Caco-2 (cell line): ENCODE results near the gene PACS2. TPM values are rescaled to one million over a fixed set of nuclear protein-coding genes. Genes with fewer than 3 reads are reported as not detected.
A peak's percentile ranks its signal among the peaks of the same experiment; 100 is the strongest.

ENCODE experiments used
- BruUV-seq: library from RNA; stranded (reverse); fragments of 400-500 nt; replicated peaks from 2 replicates; lab custom pipeline; 2021; lab: Mats Ljungman, UMichigan
- CTCF ChIA-PET: fragments of 300-600 bp; sonication (Branson Sonifier 250); formaldehyde crosslinking; loops from one replicate; lab custom pipeline; 2022; ENCODE audit warnings: antibody characterized with exemption; lab: Charles Lee
- POLR2A ChIA-PET: fragments of 300-600 bp; sonication (Branson Sonifier 250); formaldehyde crosslinking; loops from one replicate; lab custom pipeline; 2022; ENCODE audit warnings: antibody characterized with exemption; lab: Charles Lee
- DNase-seq, 2 experiments: peaks; one replicate each; pipeline versions ENCODE4 v3.0.0 to v3.0.0-alpha.2; 2020 to 2022
- H3K27me3 ChIP-seq: replicated peaks from 2 replicates; pipeline ENCODE4 v1.6.0; 2011; ENCODE audit warnings: low read length; ENCODE audit not compliant: control insufficient read depth, insufficient read depth
- H3K36me3 ChIP-seq: 2 replicates; pipeline ENCODE4 v1.5.1; 2011; ENCODE audit warnings: low read length; ENCODE audit not compliant: control insufficient read depth, insufficient read depth
- H3K4me1 ChIP-seq: fragments of 250-450 bp; sonication (Bioruptor Pico); 2 replicates; pipeline ENCODE4 v1.5.1; 2020; ENCODE audit warnings: mild to moderate bottlenecking
- H3K4me3 ChIP-seq: 2 replicates; pipeline ENCODE4 v1.5.1; 2011; ENCODE audit warnings: low read depth, mild to moderate bottlenecking, control low read depth, low read length
- H3K9me3 ChIP-seq: fragments of 250-450 bp; sonication (Bioruptor Pico); 2 replicates; pipeline ENCODE4 v1.5.1; 2020; ENCODE audit warnings: mild to moderate bottlenecking, moderate library complexity
- H3K27ac Mint-ChIP-seq: one replicate; pipeline ENCODE4 v1.8.0; 2022; ENCODE audit warnings: mixed read lengths; ENCODE audit not compliant: unreplicated experiment
- H3K27me3 Mint-ChIP-seq: one replicate; pipeline ENCODE4 v1.8.0; 2022; ENCODE audit warnings: mixed read lengths; ENCODE audit not compliant: insufficient read depth, unreplicated experiment
- H3K36me3 Mint-ChIP-seq: one replicate; pipeline ENCODE4 v1.8.0; 2022; ENCODE audit warnings: mild to moderate bottlenecking, mixed read lengths; ENCODE audit not compliant: insufficient read depth, unreplicated experiment
- H3K4me1 Mint-ChIP-seq: one replicate; pipeline ENCODE4 v1.8.0; 2022; ENCODE audit warnings: low read depth, mixed read lengths; ENCODE audit not compliant: unreplicated experiment
- H3K4me3 Mint-ChIP-seq: one replicate; pipeline ENCODE4 v1.8.0; 2022; ENCODE audit warnings: mild to moderate bottlenecking, moderate library complexity, mixed read lengths; ENCODE audit not compliant: unreplicated experiment
- H3K9me3 Mint-ChIP-seq: one replicate; pipeline ENCODE4 v1.8.0; 2022; ENCODE audit warnings: mixed read lengths; ENCODE audit not compliant: unreplicated experiment
- CTCF ChIP-seq, 2 experiments: fragments of 200-600 bp in 1 of 2; IDR thresholded peaks; 1 replicate in 1 of 2; 2 replicates in 1 of 2; pipeline versions ENCODE4 v1.5.1 to v1.8.0; 2011 to 2022; ENCODE audit warnings: antibody characterized with exemption in 1 of 2, control low read depth in 1 of 2, inconsistent platforms in 1 of 2, low read depth in 1 of 2, low read length in 1 of 2, mild to moderate bottlenecking in 1 of 2, moderate library complexity in 1 of 2; ENCODE audit not compliant: insufficient read depth in 1 of 2, severe bottlenecking in 1 of 2, unreplicated experiment in 1 of 2
- intact Hi-C: fragments of 100-400 bp; cut with micrococcal nuclease; formaldehyde crosslinking; loops from one replicate; pipeline ENCODE4 v1.10.0; 2022; ENCODE audit not compliant: unreplicated experiment
- total RNA-seq: library from RNA; stranded (reverse); gene quantifications from 2 replicates; pipeline ENCODE4 v1.2.3, GENCODE V29; 2022

PACS2 gene
- total RNA-seq, 1 experiment from 2014 or later: 58.1 TPM

DNA sequence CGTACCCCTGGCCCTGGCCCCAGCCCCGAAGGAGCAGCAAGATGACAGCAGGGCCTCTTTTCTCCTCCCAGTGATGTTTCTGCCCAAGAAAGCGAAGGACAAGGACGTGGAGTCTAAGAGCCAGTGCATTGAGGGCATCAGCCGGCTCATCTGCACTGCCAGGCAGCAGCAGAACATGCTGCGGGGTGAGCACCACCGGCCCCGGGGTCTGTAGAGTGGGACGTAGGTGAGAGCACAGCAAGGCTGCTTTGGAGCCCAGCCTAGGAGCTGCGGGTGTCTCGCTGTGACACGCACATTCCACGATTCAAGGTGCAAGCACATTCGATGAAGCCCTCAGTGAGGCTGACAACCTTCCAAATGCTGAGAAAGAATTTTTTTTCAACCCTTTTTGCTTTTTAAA lies 78.6 kb downstream of the PACS2 start:
- Mint-ChIP-seq H3K27ac (no peak overlapping the region), H3K4me1 (no peaks in the 10 kb centered on the region), H3K9me3 (no peaks in the 10 kb centered on the region), H3K4me3 (no peak overlapping the region), H3K27me3 (no peaks in the 10 kb centered on the region), H3K36me3 (peaks cover 13% of the 10 kb centered on the region)
- POLR2A ChIA-PET: no interaction called here
- no TSS peak for BruUV-seq
- intact Hi-C loops: no loop called here
- TF ChIP-seq CTCF (IDR thresholded peaks at IDR 0.05; ENCODE audit: insufficient read depth in 1 of 2, low read depth in 1 of 2, low read length in 1 of 2, severe bottlenecking in 1 of 2, unreplicated experiment in 1 of 2): no peak
- Histone ChIP-seq H3K9me3 (no peaks in the 10 kb centered on the region), H3K36me3 (no peaks in the 10 kb centered on the region), H3K27me3 (no peaks in the 10 kb centered on the region), H3K4me3 (no peak overlapping the region), H3K4me1 (peaks cover 6% of the 10 kb centered on the region; the same call in 1 of the 2 replicates)
- CTCF ChIA-PET: no interaction called here
- peak in 1 of 2 experiments; percentile 15 for DNase-seq

DNA sequence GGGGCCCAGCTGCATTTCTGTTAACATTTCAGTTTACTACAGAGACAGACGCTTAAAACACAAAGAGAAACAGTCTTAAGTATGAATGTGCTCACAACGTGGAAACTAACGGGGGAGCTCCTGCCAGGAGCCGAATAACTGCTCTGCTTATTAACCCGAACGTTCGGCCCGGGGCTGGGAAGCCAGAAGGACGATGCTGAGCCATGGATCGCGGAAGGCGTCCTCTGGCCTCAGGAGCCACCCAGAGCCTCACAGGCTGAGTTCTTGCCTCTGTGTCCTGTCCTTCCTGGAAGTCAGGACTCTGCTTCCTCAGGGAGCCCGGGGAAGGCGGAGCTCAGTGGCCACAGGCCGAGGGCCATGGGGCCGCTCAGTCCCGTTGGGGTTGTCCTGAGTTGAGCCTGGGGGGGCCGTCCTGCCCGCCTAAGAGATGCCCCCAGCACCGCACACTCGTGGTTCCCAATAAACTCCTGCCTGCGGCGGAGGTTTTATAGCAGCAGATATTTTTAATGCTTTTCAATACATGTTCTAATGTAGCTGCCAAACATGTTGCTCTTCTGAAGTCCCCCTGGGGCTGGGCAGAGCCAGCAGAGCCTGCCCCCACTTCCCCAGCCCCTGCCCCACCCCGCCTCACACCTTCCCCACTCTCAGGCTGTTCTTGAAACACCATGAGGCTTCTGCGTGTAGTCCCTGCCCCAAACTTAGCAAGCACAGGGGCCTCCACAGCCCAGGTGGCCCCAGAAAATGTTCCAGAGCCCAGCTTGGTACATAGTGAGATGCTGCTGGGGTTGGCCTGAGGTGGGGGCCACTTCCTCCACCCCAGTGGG lies 80.4 kb downstream of the PACS2 start:
- Mint-ChIP-seq H3K4me3 (no peak overlapping the region), H3K27ac (no peak overlapping the region), H3K4me1 (no peaks in the 10 kb centered on the region), H3K27me3 (no peaks in the 10 kb centered on the region), H3K36me3 (peaks cover 9% of the 10 kb centered on the region), H3K9me3 (no peaks in the 10 kb centered on the region)
- H3K9me3 ChIP-seq: no peaks in the 10 kb centered on the region
- DNase-seq: peak in 1 of 2 experiments; percentile 28
- no peak for TF ChIP-seq CTCF (IDR thresholded peaks at IDR 0.05; ENCODE audit: insufficient read depth in 1 of 2, low read depth in 1 of 2, low read length in 1 of 2, severe bottlenecking in 1 of 2, unreplicated experiment in 1 of 2)
- CTCF ChIA-PET: interaction anchor here (0.6 kb wide), 1 partner anchor 562 kb away, joined by 3 read pairs; no protein-coding TSS in a partner anchor
- H3K27me3 ChIP-seq: no peaks in the 10 kb centered on the region
- H3K4me3 ChIP-seq: no peak overlapping the region
- intact Hi-C loops: no loop called here
- BruUV-seq: no TSS peak
- H3K36me3 ChIP-seq: peaks cover 1% of the 10 kb centered on the region; the same call in 1 of the 2 replicates
- POLR2A ChIA-PET: no interaction called here
- peaks cover 6% of the 10 kb centered on the region; the same call in 1 of the 2 replicates for H3K4me1 ChIP-seq

GRCh38 chr14:105395538-105395854 lies 80.9 kb downstream of the PACS2 start:
- no peak overlapping the region for H3K4me3 ChIP-seq
- Mint-ChIP-seq H3K27me3 (no peaks in the 10 kb centered on the region), H3K4me3 (no peak overlapping the region), H3K4me1 (no peaks in the 10 kb centered on the region), H3K9me3 (peaks cover 5% of the 10 kb centered on the region), H3K27ac (no peak overlapping the region), H3K36me3 (peaks cover 15% of the 10 kb centered on the region)
- intact Hi-C loops: no loop called here
- POLR2A ChIA-PET: no interaction called here
- TF ChIP-seq CTCF (IDR thresholded peaks at IDR 0.05; ENCODE audit: insufficient read depth in 1 of 2, low read depth in 1 of 2, low read length in 1 of 2, severe bottlenecking in 1 of 2, unreplicated experiment in 1 of 2): no peak
- H3K36me3 ChIP-seq: peaks cover 4% of the 10 kb centered on the region
- DNase-seq: no peak
- no peaks in the 10 kb centered on the region for H3K27me3 ChIP-seq
- CTCF ChIA-PET: no interaction called here
- no peaks in the 10 kb centered on the region for H3K9me3 ChIP-seq
- peaks cover 6% of the 10 kb centered on the region; the same call in 1 of the 2 replicates for H3K4me1 ChIP-seq
- no TSS peak for BruUV-seq
